GM21723 (cell line): ENCODE results near the gene TRIM24.
"Not testable (repeated sequence)": the region's sequence is repeated elsewhere in the genome, so short reads cannot be mapped to it uniquely, and the experiment has no call there.

ENCODE experiments used
- ATAC-seq: cut with Tn5 transposase; IDR thresholded peaks from one replicate; pipeline ENCODE4 v1.9.1; 2021; ENCODE audit warnings: mild to moderate bottlenecking, moderate library complexity; ENCODE audit not compliant: unreplicated experiment

Gene TRIM24

GRCh38 chr7:138460176-138460648, at the start of gene TRIM24:
TRIM24 (plus strand) TSS chr7:138460259; CDS start chr7:138460549, 290 bp downstream.
- peak; percentile 77 for ATAC-seq

GRCh38 chr7:138412077-138412476, 48.0 kb upstream of the TRIM24 start:
- not testable (repeated sequence) for ATAC-seq

- not testable (repeated sequence) for ATAC-seq
Measured at GRCh38 chr7:138412921-138413320, 47.1 kb upstream of the TRIM24 start.

GRCh38 chr7:138417078-138417700, 42.9 kb upstream of the TRIM24 start:
- no peak for ATAC-seq

GRCh38 chr7:138417764-138418163, 42.3 kb upstream of the TRIM24 start:
- no peak for ATAC-seq

- not testable (repeated sequence) for ATAC-seq
Measured at GRCh38 chr7:138418403-138418802, 41.7 kb upstream of the TRIM24 start.

- ATAC-seq, result no peak
Measured at GRCh38 chr7:138425026-138425425, 35.0 kb upstream of the TRIM24 start.

GRCh38 chr7:138429577-138430250, 30.3 kb upstream of the TRIM24 start:
- no peak for ATAC-seq

GRCh38 chr7:138431517-138431916, 28.5 kb upstream of the TRIM24 start:
- ATAC-seq, result no peak

- no peak for ATAC-seq
Measured at GRCh38 chr7:138433583-138434443, 26.2 kb upstream of the TRIM24 start.

GRCh38 chr7:138434597-138435019, 25.5 kb upstream of the TRIM24 start:
- no peak for ATAC-seq

GRCh38 chr7:138435231-138435919, 24.7 kb upstream of the TRIM24 start:
- ATAC-seq, result no peak

- no peak for ATAC-seq
Measured at GRCh38 chr7:138436388-138436787, 23.7 kb upstream of the TRIM24 start.

- ATAC-seq, result no peak
Measured at GRCh38 chr7:138440460-138440859, 19.6 kb upstream of the TRIM24 start.

- no peak for ATAC-seq
Measured at GRCh38 chr7:138442822-138443221, 17.2 kb upstream of the TRIM24 start.

GRCh38 chr7:138449580-138449979, 10.5 kb upstream of the TRIM24 start:
- peak; percentile 67 for ATAC-seq

- no peak for ATAC-seq
Measured at GRCh38 chr7:138455609-138456008, 4.5 kb upstream of the TRIM24 start.

- ATAC-seq, result no peak
Measured at GRCh38 chr7:138456220-138456619, 3.8 kb upstream of the TRIM24 start.

- ATAC-seq, result no peak
Measured at GRCh38 chr7:138458576-138459412, 1.3 kb upstream of the TRIM24 start.
